KMS-11 (cell line): ENCODE measurements around the gene CHST13.

Experiments used
- H2AFZ ChIP-seq: fragments of 200-600 bp; sonication (generic); 2 replicates; pipeline ENCODE4 v1.6.1; 2016; ENCODE audit warnings: antibody characterized with exemption, mixed run types, low read depth
- H3K27ac ChIP-seq: fragments of 200-600 bp; sonication (generic); 2 replicates; pipeline ENCODE4 v1.6.1; 2016; ENCODE audit warnings: mild to moderate bottlenecking, mixed run types
- H3K27me3 ChIP-seq: fragments of 200-600 bp; sonication (generic); 2 replicates; pipeline ENCODE4 v1.6.1; 2017; ENCODE audit warnings: mild to moderate bottlenecking, low read depth, mixed run types, moderate library complexity; ENCODE audit not compliant: insufficient read depth
- H3K36me3 ChIP-seq: fragments of 200-600 bp; sonication (generic); 2 replicates; pipeline ENCODE4 v1.6.1; 2017; ENCODE audit warnings: mild to moderate bottlenecking, mixed run types; ENCODE audit not compliant: insufficient read depth
- H3K4me1 ChIP-seq: fragments of 200-600 bp; sonication (generic); 2 replicates; pipeline ENCODE4 v1.6.1; 2016; ENCODE audit warnings: mild to moderate bottlenecking, low read depth, mixed run types; ENCODE audit not compliant: poor library complexity, severe bottlenecking
- H3K4me2 ChIP-seq: fragments of 200-600 bp; sonication (generic); 2 replicates; pipeline ENCODE4 v1.7.0; 2016; ENCODE audit warnings: mild to moderate bottlenecking, mixed run types
- H3K4me3 ChIP-seq: fragments of 200-600 bp; sonication (generic); IDR thresholded peaks from 2 replicates; pipeline ENCODE4 v1.6.1; 2017; ENCODE audit warnings: low read depth, low read length, mixed read lengths; ENCODE audit not compliant: insufficient read depth
- H3K79me2 ChIP-seq: fragments of 200-600 bp; sonication (generic); 2 replicates; pipeline ENCODE4 v1.6.1; 2016; ENCODE audit warnings: low read depth, mixed run types; ENCODE audit not compliant: insufficient read depth
- H3K9ac ChIP-seq: fragments of 200-600 bp; sonication (generic); 2 replicates; pipeline ENCODE4 v1.6.1; 2016; ENCODE audit warnings: mild to moderate bottlenecking, mixed run types
- H4K20me1 ChIP-seq: fragments of 200-600 bp; sonication (generic); 2 replicates; pipeline ENCODE4 v1.6.1; 2016; ENCODE audit warnings: mild to moderate bottlenecking, mixed run types; ENCODE audit not compliant: insufficient read depth
- CTCF ChIP-seq: fragments of 200-600 bp; sonication (generic); conservative IDR thresholded peaks from 2 replicates; pipeline ENCODE4 v1.6.1; 2017; ENCODE audit warnings: low read depth, mild to moderate bottlenecking, antibody characterized with exemption, low read length, moderate library complexity, mixed read lengths

CHST13 gene

GRCh38 chr3:126541628-126542339, 17.8 kb downstream of the CHST13 start:
- Histone ChIP-seq H3K4me2 (no peak overlapping the region), H2AFZ (no peak overlapping the region), H3K4me3 (no peak overlapping the region), H4K20me1 (no peaks in the 10 kb centered on the region), H3K4me1 (no peaks in the 10 kb centered on the region), H3K36me3 (no peaks in the 10 kb centered on the region), H3K27ac (no peak overlapping the region), H3K9ac (no peak overlapping the region), H3K79me2 (no peaks in the 10 kb centered on the region), H3K27me3 (no peaks in the 10 kb centered on the region)
- TF ChIP-seq CTCF = no peak

GRCh38 chr3:126542340-126543241, 18.6 kb downstream of the CHST13 start:
- H3K79me2 ChIP-seq = no peaks in the 10 kb centered on the region
- no peaks in the 10 kb centered on the region for H3K4me1 ChIP-seq
- no peak overlapping the region for H3K9ac ChIP-seq
- no peak overlapping the region for H3K4me2 ChIP-seq
- no peak for TF ChIP-seq CTCF
- no peak overlapping the region for H3K4me3 ChIP-seq
- no peak overlapping the region for H3K27ac ChIP-seq
- H4K20me1 ChIP-seq = no peaks in the 10 kb centered on the region
- H3K36me3 ChIP-seq = no peaks in the 10 kb centered on the region
- H3K27me3 ChIP-seq = no peaks in the 10 kb centered on the region
- no peak overlapping the region for H2AFZ ChIP-seq

- Histone ChIP-seq H3K4me1 (no peaks in the 10 kb centered on the region), H3K27me3 (no peaks in the 10 kb centered on the region), H3K4me2 (no peak overlapping the region), H3K27ac (no peak overlapping the region), H4K20me1 (no peaks in the 10 kb centered on the region), H3K36me3 (no peaks in the 10 kb centered on the region), H3K9ac (no peak overlapping the region), H2AFZ (no peak overlapping the region), H3K79me2 (no peaks in the 10 kb centered on the region), H3K4me3 (no peak overlapping the region)
- TF ChIP-seq CTCF = no peak
Observed at GRCh38 chr3:126543457-126544061, 19.6 kb downstream of the CHST13 start.

- no peak overlapping the region for H3K4me2 ChIP-seq
- TF ChIP-seq CTCF = no peak
Observed at GRCh38 chr3:126544596-126545281, 20.8 kb downstream of the CHST13 start.

More at GRCh38 chr3:126544596-126545281, 20.8 kb downstream of the CHST13 start:
- Histone ChIP-seq H2AFZ (no peak overlapping the region), H3K9ac (no peak overlapping the region), H3K4me1 (no peaks in the 10 kb centered on the region), H3K27me3 (no peaks in the 10 kb centered on the region), H3K79me2 (no peaks in the 10 kb centered on the region), H3K4me3 (no peak overlapping the region), H3K36me3 (no peaks in the 10 kb centered on the region), H4K20me1 (no peaks in the 10 kb centered on the region), H3K27ac (no peak overlapping the region)
